HCT116 (cell line): ENCODE data around the gene KIF27. TPM values are rescaled to one million over a fixed set of nuclear protein-coding genes. Genes with fewer than 3 reads are reported as not detected.

Experiments
- ATAC-seq: fragments of 200-7000 bp; cut with Tn5 transposase; 2 replicates; pipeline ENCODE4 v1.9.1; 2020; ENCODE audit warnings: mild to moderate bottlenecking, moderate library complexity
- BruUV-seq: library from RNA; stranded (reverse); fragments of 400-500 nt; replicated peaks from 2 replicates; lab custom pipeline; 2021; lab: Mats Ljungman, UMichigan
- CTCF ChIA-PET: fragments of 300-600 bp; sonication (Branson Sonifier 250); formaldehyde crosslinking; loops from one replicate; lab custom pipeline; 2021; ENCODE audit warnings: antibody characterized with exemption; lab: Charles Lee
- POLR2A ChIA-PET: fragments of 300-600, 350-600 bp; sonication (Branson Sonifier 250); formaldehyde crosslinking; loops from one replicate; lab custom pipeline; 2021; ENCODE audit warnings: antibody characterized with exemption; lab: Charles Lee
- RAD21 ChIA-PET, 2 experiments: fragments of 300-600 bp; sonication (Branson Sonifier 250); formaldehyde crosslinking; loops; one replicate each; lab custom pipeline; 2023; ENCODE audit warnings: low total read pairs in 2 of 2; ENCODE audit not compliant: uncharacterized antibody in 2 of 2, unreplicated experiment in 2 of 2, low non-redundant PET in 1 of 2; lab: Charles Lee
- DNase-seq: peaks from one replicate; pipeline ENCODE4 v3.0.0-alpha.2; 2010; ENCODE audit warnings: low read depth, low spot score
- H2AFZ ChIP-seq: fragments of 200-600 bp; shearing (Covaris generic), sonication (generic); 2 replicates; pipeline ENCODE4 v1.6.1; 2017; ENCODE audit warnings: low read depth, mixed run types, mixed read lengths, antibody characterized with exemption, low read length; ENCODE audit not compliant: poor library complexity, severe bottlenecking
- H3K27ac ChIP-seq: 2 replicates; pipeline ENCODE4 v1.5.1; 2012; ENCODE audit warnings: low read depth, low read length
- H3K27me3 ChIP-seq: fragments of 200-600 bp; sonication (generic); 2 replicates; pipeline ENCODE4 v1.6.1; 2016; ENCODE audit warnings: mixed run types, low read length, mixed read lengths; ENCODE audit not compliant: insufficient read depth
- H3K36me3 ChIP-seq, 2 experiments: fragments of 200-500 bp in 1 of 2; fragments of 200-600 bp in 1 of 2; sonication (Bioruptor generic) in 1 of 2; sonication (generic) in 1 of 2; 2 replicates each; pipeline versions ENCODE4 v1.5.1 to v1.6.1; 2014 to 2016; ENCODE audit warnings: low read length in 2 of 2, inconsistent platforms in 1 of 2, mixed read lengths in 1 of 2, mixed run types in 1 of 2; ENCODE audit not compliant: insufficient read depth in 2 of 2, control insufficient read depth in 1 of 2
- H3K4me1 ChIP-seq, 2 experiments: fragments of 200-600 bp in 1 of 2; sonication (generic) in 1 of 2; 2 replicates each; pipeline versions ENCODE4 v1.5.1 to v1.6.1; 2012 to 2017; ENCODE audit warnings: low read length in 2 of 2, inconsistent platforms in 1 of 2, mild to moderate bottlenecking in 1 of 2, mixed read lengths in 1 of 2, mixed run types in 1 of 2, moderate library complexity in 1 of 2; ENCODE audit not compliant: insufficient read depth in 2 of 2, control insufficient read depth in 1 of 2
- H3K4me2 ChIP-seq: fragments of 200-600 bp; sonication (generic); 2 replicates; pipeline ENCODE4 v1.6.1; 2017; ENCODE audit warnings: mixed run types, low read length, mixed read lengths
- H3K4me3 ChIP-seq, 2 experiments: fragments of 200-600 bp in 1 of 2; sonication (generic) in 1 of 2; replicated peaks in 1 of 2; 2 replicates each; pipeline ENCODE4 v1.5.1; 2011 to 2016; ENCODE audit warnings: low read length in 2 of 2, control low read depth in 1 of 2, low read depth in 1 of 2, mild to moderate bottlenecking in 1 of 2, mixed read lengths in 1 of 2, mixed run types in 1 of 2
- H3K79me2 ChIP-seq: fragments of 200-600 bp; sonication (generic); 2 replicates; pipeline ENCODE4 v1.6.1; 2017; ENCODE audit warnings: mild to moderate bottlenecking, mixed run types, low read length, moderate library complexity, mixed read lengths; ENCODE audit not compliant: insufficient read depth
- H3K9ac ChIP-seq: fragments of 200-600 bp; sonication (generic); 2 replicates; pipeline ENCODE4 v1.6.1; 2016; ENCODE audit warnings: low read length, mixed read lengths
- H3K9me2 ChIP-seq: fragments of 200-600 bp; sonication (generic), shearing (Covaris generic); 2 replicates; pipeline ENCODE4 v1.6.1; 2017; ENCODE audit warnings: mixed run types, mild to moderate bottlenecking, moderate library complexity; ENCODE audit not compliant: insufficient read depth
- H3K9me3 ChIP-seq, 2 experiments: fragments of 200-500 bp in 1 of 2; fragments of 200-600 bp in 1 of 2; sonication (Bioruptor generic) in 1 of 2; sonication (generic) in 1 of 2; 2 replicates each; pipeline ENCODE4 v1.6.1; 2014 to 2017; ENCODE audit warnings: low read length in 2 of 2, mixed read lengths in 2 of 2, inconsistent platforms in 1 of 2, low read depth in 1 of 2, mild to moderate bottlenecking in 1 of 2, mixed run types in 1 of 2, moderate library complexity in 1 of 2; ENCODE audit not compliant: control insufficient read depth in 1 of 2, insufficient read depth in 1 of 2
- H4K20me1 ChIP-seq: fragments of 200-600 bp; sonication (generic), shearing (Covaris generic); 2 replicates; pipeline ENCODE4 v1.6.1; 2017; ENCODE audit warnings: mixed run types, mild to moderate bottlenecking, moderate library complexity; ENCODE audit not compliant: insufficient read depth
- CBX3 ChIP-seq: IDR thresholded peaks from 2 replicates; pipeline ENCODE4 v1.6.1; 2012; ENCODE audit warnings: low read depth
- CEBPB ChIP-seq: IDR thresholded peaks from 2 replicates; pipeline ENCODE4 v1.6.1; 2012; ENCODE audit warnings: low read depth
- CTCF ChIP-seq, 3 experiments: fragments of 200-600 bp in 1 of 3; sonication (generic) in 1 of 3; IDR thresholded peaks in 2 of 3; conservative IDR thresholded peaks in 1 of 3; 2 replicates each; pipeline ENCODE4 v1.5.1; 2012 to 2017; ENCODE audit warnings: low read depth in 2 of 3, low read length in 2 of 3, antibody characterized with exemption in 1 of 3, borderline replicate concordance in 1 of 3, control low read depth in 1 of 3, mild to moderate bottlenecking in 1 of 3, mixed read lengths in 1 of 3, mixed run types in 1 of 3, moderate library complexity in 1 of 3; ENCODE audit not compliant: insufficient read depth in 1 of 3
- EGR1 ChIP-seq: IDR thresholded peaks from 2 replicates; pipeline ENCODE4 v1.6.1; 2012; ENCODE audit warnings: low read depth
- ELF1 ChIP-seq: IDR thresholded peaks from 2 replicates; pipeline ENCODE4 v1.6.1; 2012; ENCODE audit warnings: low read depth, borderline replicate concordance
- EZH2 ChIP-seq: fragments of 200-600 bp; sonication (generic); IDR thresholded peaks from 2 replicates; pipeline ENCODE4 v1.6.1; 2017; ENCODE audit warnings: antibody characterized with exemption, mixed run types
- EZH2phosphoT487 ChIP-seq: fragments of 200-600 bp; IDR thresholded peaks from 2 replicates; pipeline ENCODE4 v1.6.1; 2018; ENCODE audit warnings: antibody characterized with exemption, borderline replicate concordance
- FOSL1 ChIP-seq: IDR thresholded peaks from 2 replicates; pipeline ENCODE4 v1.6.1; 2012; ENCODE audit warnings: low read depth
- JUND ChIP-seq: IDR thresholded peaks from 2 replicates; pipeline ENCODE4 v1.6.1; 2012
- MAX ChIP-seq: IDR thresholded peaks from 2 replicates; pipeline ENCODE4 v1.6.1; 2012
- RAD21 ChIP-seq: IDR thresholded peaks from 2 replicates; pipeline ENCODE4 v1.6.1; 2012; ENCODE audit warnings: low read depth, mild to moderate bottlenecking
- SIN3A ChIP-seq: IDR thresholded peaks from 2 replicates; pipeline ENCODE4 v1.6.1; 2012; ENCODE audit warnings: low read depth
- SP1 ChIP-seq: IDR thresholded peaks from 2 replicates; pipeline ENCODE4 v1.6.1; 2012; ENCODE audit warnings: low read depth
- TCF7L2 ChIP-seq: IDR thresholded peaks from 2 replicates; pipeline ENCODE4 v1.7.0; 2011; ENCODE audit warnings: borderline replicate concordance, inconsistent platforms; ENCODE audit not compliant: insufficient read depth, insufficient read length; ENCODE audit errors: extremely low read depth
- YY1 ChIP-seq: IDR thresholded peaks from 2 replicates; pipeline ENCODE4 v1.6.1; 2011; ENCODE audit warnings: low read length, low read depth, moderate library complexity, mild to moderate bottlenecking; ENCODE audit not compliant: insufficient replicate concordance; ENCODE audit errors: extremely low read depth
- ZFX ChIP-seq: fragments of 450-650 bp; IDR thresholded peaks from 2 replicates; pipeline ENCODE4 v1.6.1; 2017
- intact Hi-C: fragments of 100-400 bp; cut with micrococcal nuclease; formaldehyde crosslinking; loops from 2 replicates; pipeline ENCODE4 v1.10.0; 2022
- total RNA-seq: library from RNA; stranded (reverse); gene quantifications from one replicate; pipeline ENCODE4 v1.2.1, GENCODE V29; 2021; ENCODE audit not compliant: unreplicated experiment

KIF27 gene
- total RNA-seq, 1 experiment from 2014 or later, result 4.3 TPM

GRCh38 chr9:83940590-83941303 is 19.5 kb upstream of the KIF27 start:
- H3K79me2 ChIP-seq, result no peaks in the 10 kb centered on the region
- no peak overlapping the region for H3K4me3 ChIP-seq
- H3K4me1 ChIP-seq, result 0 out of 4 replicates have a peak, but pooled peaks cover 0 to 2% of the 10 kb centered on the region in 2 experiments
- intact Hi-C loops, result no loop called here
- no peak overlapping the region for H3K27ac ChIP-seq
- POLR2A ChIA-PET, result no interaction called here
- BruUV-seq, result no TSS peak
- no peaks in the 10 kb centered on the region for H3K9me3 ChIP-seq
- no peak overlapping the region for H3K9ac ChIP-seq
- CTCF ChIA-PET, result interaction anchor here (1.2 to 1.6 kb wide), 2 partner anchors 320 kb away, joined by 6 read pairs; no protein-coding TSS in a partner anchor
- no peak overlapping the region for H2AFZ ChIP-seq
- TF ChIP-seq CBX3 (no peak), RAD21 (no peak), YY1 (no peak), TCF7L2 (no peak), JUND (no peak), ZFX (no peak), FOSL1 (no peak), EZH2 (no peak)
- TF ChIP-seq, all 23 proteins: peak for 0
- H3K36me3 ChIP-seq, result no peaks in the 10 kb centered on the region
- ATAC-seq, result no peak
- no peak for DNase-seq
- RAD21 ChIA-PET, result no interaction called here
- H3K27me3 ChIP-seq, result no peaks in the 10 kb centered on the region
- H3K9me2 ChIP-seq, result no peaks in the 10 kb centered on the region
- H4K20me1 ChIP-seq, result no peaks in the 10 kb centered on the region
- H3K4me2 ChIP-seq, result no peak overlapping the region

GRCh38 chr9:83937861-83938455 is 16.7 kb upstream of the KIF27 start:
- TF ChIP-seq ELF1, result no peak
- TF ChIP-seq EZH2phosphoT487, result no peak
- peak; percentile 94 for TF ChIP-seq RAD21
- TF ChIP-seq SIN3A, result no peak
- TF ChIP-seq EZH2, result no peak
- no peak for TF ChIP-seq SP1
- TF ChIP-seq CTCF (IDR thresholded peaks at IDR 0.05 in 2 of 3, conservative IDR thresholded peaks at IDR 0.05 in 1 of 3; ENCODE audit: borderline replicate concordance in 1 of 3, insufficient read depth in 1 of 3, low read depth in 2 of 3, low read length in 2 of 3), result peak; percentile 44 to 90 (median 78); a peak in 5 of 6 replicates
- 0 out of 2 replicates have a peak, but pooled peaks have one; percentile 31 for TF ChIP-seq MAX
- TF ChIP-seq CBX3, result no peak
- no peak for TF ChIP-seq FOSL1
- peak; percentile 30; the same call in 1 of the 2 replicates for TF ChIP-seq EGR1
- TF ChIP-seq CEBPB, result 0 out of 2 replicates have a peak, but pooled peaks have one; percentile 49
- TF ChIP-seq YY1, result no peak
- Histone ChIP-seq H3K9ac (no peak overlapping the region), H3K4me1 (peaks cover 7 to 13% of the 10 kb centered on the region in 2 experiments; a peak in 3 of 4 replicates), H3K79me2 (no peaks in the 10 kb centered on the region), H3K9me2 (no peaks in the 10 kb centered on the region), H3K36me3 (no peaks in the 10 kb centered on the region), H3K4me3 (no peak overlapping the region), H3K4me2 (no peak overlapping the region), H3K9me3 (no peaks in the 10 kb centered on the region), H2AFZ (peak overlapping the region; percentile 81), H4K20me1 (no peaks in the 10 kb centered on the region), H3K27me3 (no peaks in the 10 kb centered on the region), H3K27ac (no peak overlapping the region)
- RAD21 ChIA-PET, result interaction anchor here (1.0 to 1.1 kb wide), 2 partner anchors 323 kb away, joined by 4 to 9 read pairs; no protein-coding TSS in a partner anchor
- CTCF ChIA-PET, result interaction anchor here (0.8 to 2.2 kb wide), 6 partner anchors 323 to 459 kb away, joined by 3 to 35 read pairs (median 6); no protein-coding TSS in a partner anchor
- peak; percentile 89 for ATAC-seq
- BruUV-seq, result no TSS peak
- peak; percentile 62 for DNase-seq
- POLR2A ChIA-PET, result interaction anchor here (0.7 kb wide), 1 partner anchor 43 kb away, joined by 3 read pairs; the partner anchor contains the start of genes HNRNPK and RMI1
- intact Hi-C loops, result loop anchor here (1.0 to 10.0 kb wide), 5 partner anchors 235 to 1207 kb away; no protein-coding TSS in a partner anchor
